A673 (cell line): Measurements from ENCODE around the gene TUBGCP3. TPM values are rescaled to one million over a fixed set of nuclear protein-coding genes. Genes with fewer than 3 reads are reported as not detected.

Source experiments
- BruUV-seq: library from RNA; stranded (reverse); fragments of 400-500 nt; replicated peaks from 2 replicates; lab custom pipeline; 2021; lab: Mats Ljungman, UMichigan
- CTCF ChIA-PET: fragments of 300-600 bp; sonication (Branson Sonifier 250); formaldehyde crosslinking; loops from one replicate; lab custom pipeline; 2022; ENCODE audit warnings: antibody characterized with exemption; lab: Charles Lee
- POLR2A ChIA-PET: fragments of 300-600 bp; sonication (Branson Sonifier 250); formaldehyde crosslinking; loops from one replicate; lab custom pipeline; 2022; ENCODE audit warnings: antibody characterized with exemption; ENCODE audit not compliant: low non-redundant PET; lab: Charles Lee
- DNase-seq: peaks from one replicate; pipeline ENCODE4 v3.0.0-alpha.2; 2015; ENCODE audit warnings: low spot score
- H3K27ac ChIP-seq: fragments of 200-600 bp; sonication (generic); 2 replicates; pipeline ENCODE4 v1.5.1; 2016; ENCODE audit warnings: mixed run types, low read depth, mild to moderate bottlenecking, mixed read lengths, antibody characterized with exemption, low read length; ENCODE audit not compliant: poor library complexity, severe bottlenecking
- H3K27me3 ChIP-seq: fragments of 200-600 bp; sonication (generic); replicated peaks from 2 replicates; pipeline ENCODE4 v1.6.1; 2017; ENCODE audit warnings: mixed run types, low read depth, mild to moderate bottlenecking, mixed read lengths, antibody characterized with exemption, low read length; ENCODE audit not compliant: insufficient read depth, poor library complexity
- H3K36me3 ChIP-seq: fragments of 200-600 bp; sonication (generic); 2 replicates; pipeline ENCODE4 v1.6.1; 2016; ENCODE audit warnings: mixed run types, mild to moderate bottlenecking, mixed read lengths, antibody characterized with exemption, low read length; ENCODE audit not compliant: insufficient read depth, poor library complexity, severe bottlenecking
- H3K4me1 ChIP-seq: fragments of 200-600 bp; sonication (generic); 2 replicates; pipeline ENCODE4 v1.6.1; 2017; ENCODE audit warnings: mixed run types, mild to moderate bottlenecking, mixed read lengths, antibody characterized with exemption, low read length; ENCODE audit not compliant: insufficient read depth, poor library complexity, severe bottlenecking
- H3K4me3 ChIP-seq: fragments of 200-600 bp; sonication (generic); 2 replicates; pipeline ENCODE4 v1.5.1; 2016; ENCODE audit warnings: low read depth, mixed run types, mild to moderate bottlenecking, mixed read lengths, low read length; ENCODE audit not compliant: poor library complexity, severe bottlenecking
- H3K9me3 ChIP-seq: fragments of 200-600 bp; sonication (generic); 2 replicates; pipeline ENCODE4 v1.6.1; 2016; ENCODE audit warnings: mixed run types, low read depth, mild to moderate bottlenecking, mixed read lengths, antibody characterized with exemption, low read length; ENCODE audit not compliant: poor library complexity, severe bottlenecking
- EZH2 ChIP-seq: fragments of 200-600 bp; sonication (generic); IDR thresholded peaks from 2 replicates; pipeline ENCODE4 v1.6.1; 2017; ENCODE audit warnings: borderline replicate concordance, low read depth, mild to moderate bottlenecking, mixed read lengths, antibody characterized with exemption, low read length; ENCODE audit not compliant: poor library complexity, severe bottlenecking
- intact Hi-C: fragments of 100-400 bp; cut with micrococcal nuclease; formaldehyde crosslinking; loops from one replicate; pipeline ENCODE4 v1.10.0; 2022; ENCODE audit not compliant: unreplicated experiment
- total RNA-seq: library from RNA; stranded (reverse); gene quantifications from 2 replicates; pipeline ENCODE4 v1.2.3, GENCODE V29; 2021
- TF ChIP-seq, protein P1 (sequence below): fragments of 300-800, 200-600 bp; sonication (generic); conservative IDR thresholded peaks from 2 replicates; pipeline ENCODE4 v1.5.1; 2017; ENCODE audit warnings: low read depth, mild to moderate bottlenecking, antibody characterized with exemption, low read length, moderate library complexity, mixed read lengths

Gene TUBGCP3
- total RNA-seq, 1 experiment from 2014 or later: 61.4 TPM

DNA sequence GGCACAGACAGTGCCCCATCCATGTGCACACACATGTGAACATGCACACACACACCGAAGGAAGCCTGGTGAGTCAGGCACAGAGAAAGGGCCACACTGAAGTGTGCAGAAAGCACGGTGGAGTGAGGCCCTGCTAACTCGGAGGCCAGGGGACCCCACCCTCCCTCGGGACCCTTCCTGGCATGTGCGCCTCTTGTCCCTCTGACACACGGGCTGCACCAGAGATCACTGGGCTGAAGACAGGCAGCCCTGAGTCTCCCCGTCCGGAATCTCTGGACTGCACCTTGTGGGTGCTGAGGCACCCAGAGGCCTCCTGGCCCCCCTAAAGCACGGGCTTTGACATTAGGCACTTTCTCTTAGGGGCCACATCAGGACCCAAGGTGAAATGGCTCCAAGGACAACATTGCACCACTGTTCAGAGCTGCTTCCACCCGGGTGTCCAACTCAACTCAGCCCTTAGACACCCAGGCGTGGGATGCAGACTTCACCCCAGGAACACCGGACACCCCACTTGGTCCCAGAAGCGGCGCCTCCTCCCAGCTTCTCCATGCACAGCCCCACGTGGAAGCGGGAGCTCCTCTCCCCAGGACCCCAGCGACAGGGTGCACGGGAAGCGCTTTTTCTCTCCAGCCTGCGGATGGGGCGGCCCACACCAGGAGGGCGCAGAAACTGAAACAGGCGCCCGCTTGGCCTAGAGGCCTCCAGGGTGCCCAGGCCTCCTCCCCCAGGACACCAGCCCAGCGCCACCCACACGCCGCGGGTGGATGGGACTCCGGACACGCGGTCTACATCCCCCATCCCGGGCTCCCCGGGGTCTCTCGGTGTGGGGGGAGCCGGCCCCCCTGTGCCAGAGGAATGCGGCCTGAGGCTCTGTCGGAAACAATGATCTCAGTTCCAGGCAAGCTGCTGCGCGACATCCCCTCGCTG lies 121.6 kb downstream of the TUBGCP3 start:
- BruUV-seq: no TSS peak

DNA sequence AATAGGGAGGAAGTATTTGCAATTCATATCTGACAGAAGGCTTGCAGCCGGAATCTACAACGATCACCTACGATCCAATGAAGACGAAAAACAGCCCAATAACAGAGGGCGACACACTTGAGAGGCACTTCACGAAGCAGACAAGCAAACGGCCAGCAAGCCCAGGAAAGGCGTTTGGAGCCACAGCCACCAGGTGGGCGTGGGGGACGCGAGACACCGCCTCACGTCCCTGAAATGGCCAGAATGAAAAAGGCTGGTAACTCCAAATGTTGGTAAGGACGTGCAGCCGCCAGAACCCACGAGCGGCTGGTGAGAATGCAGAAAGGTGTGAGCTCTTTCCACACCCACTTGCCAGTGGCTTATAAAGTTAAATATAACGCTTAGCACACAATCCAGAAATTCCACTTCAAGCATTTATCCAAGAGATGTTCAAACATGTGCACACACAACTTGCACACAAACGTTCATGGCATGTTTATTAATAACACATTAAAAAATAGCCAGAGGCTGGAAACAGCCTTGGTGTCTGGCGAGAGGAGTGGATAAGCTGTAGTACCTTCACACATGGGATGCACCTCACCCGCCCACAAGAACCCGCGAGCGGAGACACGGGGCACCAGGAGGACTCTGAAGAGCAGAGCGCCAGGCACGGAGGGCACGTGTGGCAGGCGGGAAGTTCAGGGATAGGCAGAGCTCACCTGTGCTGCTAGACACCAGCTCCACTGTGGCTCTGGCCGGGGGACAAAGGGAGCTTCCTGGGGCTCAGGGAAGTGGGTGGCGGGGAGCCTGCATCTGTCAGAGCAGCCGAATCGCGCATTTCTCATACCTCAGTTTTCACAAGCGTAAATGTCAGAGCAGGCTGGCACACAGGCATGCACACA lies 122.5 kb downstream of the TUBGCP3 start:
- DNase-seq: no peak
- ChIA-PET POLR2A (no interaction called here), CTCF (no interaction called here)
- no peak overlapping the region for H3K27ac ChIP-seq
- H3K36me3 ChIP-seq: no peaks in the 10 kb centered on the region
- no TSS peak for BruUV-seq
- H3K9me3 ChIP-seq: no peaks in the 10 kb centered on the region
- no peaks in the 10 kb centered on the region for H3K4me1 ChIP-seq
- TF ChIP-seq, protein P1, sequence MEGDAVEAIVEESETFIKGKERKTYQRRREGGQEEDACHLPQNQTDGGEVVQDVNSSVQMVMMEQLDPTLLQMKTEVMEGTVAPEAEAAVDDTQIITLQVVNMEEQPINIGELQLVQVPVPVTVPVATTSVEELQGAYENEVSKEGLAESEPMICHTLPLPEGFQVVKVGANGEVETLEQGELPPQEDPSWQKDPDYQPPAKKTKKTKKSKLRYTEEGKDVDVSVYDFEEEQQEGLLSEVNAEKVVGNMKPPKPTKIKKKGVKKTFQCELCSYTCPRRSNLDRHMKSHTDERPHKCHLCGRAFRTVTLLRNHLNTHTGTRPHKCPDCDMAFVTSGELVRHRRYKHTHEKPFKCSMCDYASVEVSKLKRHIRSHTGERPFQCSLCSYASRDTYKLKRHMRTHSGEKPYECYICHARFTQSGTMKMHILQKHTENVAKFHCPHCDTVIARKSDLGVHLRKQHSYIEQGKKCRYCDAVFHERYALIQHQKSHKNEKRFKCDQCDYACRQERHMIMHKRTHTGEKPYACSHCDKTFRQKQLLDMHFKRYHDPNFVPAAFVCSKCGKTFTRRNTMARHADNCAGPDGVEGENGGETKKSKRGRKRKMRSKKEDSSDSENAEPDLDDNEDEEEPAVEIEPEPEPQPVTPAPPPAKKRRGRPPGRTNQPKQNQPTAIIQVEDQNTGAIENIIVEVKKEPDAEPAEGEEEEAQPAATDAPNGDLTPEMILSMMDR: no peak
- no peak for TF ChIP-seq EZH2
- intact Hi-C loops: no loop called here
- H3K27me3 ChIP-seq: no peaks in the 10 kb centered on the region
- no peak overlapping the region for H3K4me3 ChIP-seq

More for the DNA sequence above, 121.6 kb downstream of the TUBGCP3 start:
- POLR2A ChIA-PET: no interaction called here
- no peak overlapping the region for H3K27ac ChIP-seq
- TF ChIP-seq, protein P1: no peak
- TF ChIP-seq EZH2: no peak
- H3K9me3 ChIP-seq: no peaks in the 10 kb centered on the region
- DNase-seq: no peak
- no peaks in the 10 kb centered on the region for H3K4me1 ChIP-seq
- CTCF ChIA-PET: no interaction called here
- intact Hi-C loops: no loop called here
- no peaks in the 10 kb centered on the region for H3K36me3 ChIP-seq
- no peaks in the 10 kb centered on the region for H3K27me3 ChIP-seq
- H3K4me3 ChIP-seq: no peak overlapping the region

DNA sequence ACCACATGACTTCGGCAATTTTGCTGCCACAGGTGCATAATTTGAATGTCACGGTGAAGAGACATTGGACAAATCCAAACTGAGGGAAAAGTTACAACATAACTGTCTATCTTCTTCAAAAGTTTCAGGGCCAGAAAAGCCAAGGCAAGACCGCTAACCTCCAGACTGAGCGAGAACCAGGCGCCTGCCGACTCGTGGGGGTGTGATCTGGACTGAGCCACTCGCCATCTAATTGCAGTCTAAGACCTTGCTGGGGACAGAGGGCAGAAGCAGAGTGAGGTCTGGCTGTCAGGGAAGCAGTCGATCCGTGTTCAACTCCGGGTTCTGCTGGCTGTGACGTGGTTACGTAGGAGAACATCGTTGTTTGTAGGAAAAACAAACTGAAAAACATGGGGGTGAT lies 123.2 kb downstream of the TUBGCP3 start:
- no peak for DNase-seq
- ChIA-PET POLR2A (no interaction called here), CTCF (no interaction called here)
- Histone ChIP-seq H3K36me3 (no peaks in the 10 kb centered on the region), H3K4me3 (no peak overlapping the region), H3K9me3 (peaks cover under 1% of the 10 kb centered on the region), H3K27ac (no peak overlapping the region), H3K4me1 (no peaks in the 10 kb centered on the region), H3K27me3 (no peaks in the 10 kb centered on the region)
- intact Hi-C loops: no loop called here
- no peak for TF ChIP-seq EZH2
- TF ChIP-seq, protein P1: no peak
- BruUV-seq: no TSS peak
